MM.1S (cell line): ENCODE measurements around the gene MDFI.

Source experiments
- DNase-seq: peaks from one replicate; pipeline ENCODE4 v3.0.0-alpha.2; 2015
- H2AFZ ChIP-seq: fragments of 300-600 bp; sonication (generic); 2 replicates; pipeline ENCODE4 v1.6.0; 2016; ENCODE audit warnings: antibody characterized with exemption, low read length
- H3F3A ChIP-seq: fragments of 300-600 bp; sonication (generic); 2 replicates; pipeline ENCODE4 v1.6.1; 2016; ENCODE audit warnings: mild to moderate bottlenecking, antibody characterized with exemption, low read length, moderate library complexity, mixed read lengths; ENCODE audit not compliant: insufficient read depth
- H3K27ac ChIP-seq: fragments of 300-600 bp; sonication (generic); 2 replicates; pipeline ENCODE4 v1.5.1; 2016; ENCODE audit warnings: mild to moderate bottlenecking, low read length
- H3K27me3 ChIP-seq: fragments of 300-600 bp; sonication (generic); replicated peaks from 2 replicates; pipeline ENCODE4 v1.6.0; 2016; ENCODE audit warnings: low read length; ENCODE audit not compliant: insufficient read depth
- H3K36me3 ChIP-seq: fragments of 300-600 bp; sonication (generic); replicated peaks from 2 replicates; pipeline ENCODE4 v1.6.1; 2016; ENCODE audit warnings: mild to moderate bottlenecking, low read length, mixed read lengths; ENCODE audit not compliant: insufficient read depth
- H3K4me1 ChIP-seq: fragments of 300-600 bp; sonication (generic); 2 replicates; pipeline ENCODE4 v1.6.1; 2016; ENCODE audit warnings: low read length, mixed read lengths
- H3K4me2 ChIP-seq: fragments of 300-600 bp; sonication (generic); 2 replicates; pipeline ENCODE4 v1.6.0; 2016; ENCODE audit warnings: low read depth, low read length
- H3K4me3 ChIP-seq: fragments of 300-600 bp; sonication (generic); 2 replicates; pipeline ENCODE4 v1.5.1; 2016; ENCODE audit warnings: low read length, mixed read lengths
- H3K79me2 ChIP-seq: fragments of 300-600 bp; sonication (generic); 2 replicates; pipeline ENCODE4 v1.6.1; 2016; ENCODE audit warnings: mixed run types, low read length, mixed read lengths
- H3K9ac ChIP-seq: fragments of 300-600 bp; sonication (generic); 2 replicates; pipeline ENCODE4 v1.6.1; 2016; ENCODE audit warnings: low read length, mixed read lengths
- H3K9me2 ChIP-seq: fragments of 300-600 bp; sonication (generic); replicated peaks from 2 replicates; pipeline ENCODE4 v1.6.1; 2016; ENCODE audit warnings: mild to moderate bottlenecking, low read length, mixed read lengths; ENCODE audit not compliant: insufficient read depth
- H3K9me3 ChIP-seq: fragments of 300-600 bp; sonication (generic); replicated peaks from 2 replicates; pipeline ENCODE4 v1.6.1; 2016; ENCODE audit warnings: mild to moderate bottlenecking, low read length, mixed read lengths; ENCODE audit not compliant: insufficient read depth
- H4K20me1 ChIP-seq: fragments of 300-600 bp; sonication (generic); 2 replicates; pipeline ENCODE4 v1.6.1; 2016; ENCODE audit warnings: mild to moderate bottlenecking, low read length, moderate library complexity, mixed read lengths; ENCODE audit not compliant: insufficient read depth
- CTCF ChIP-seq: fragments of 300-600 bp; sonication (generic); IDR thresholded peaks from 2 replicates; pipeline ENCODE4 v1.5.1; 2016; ENCODE audit warnings: antibody characterized with exemption, low read length, mixed read lengths
- EZH2 ChIP-seq: fragments of 300-600 bp; sonication (generic); optimal IDR thresholded peaks from 2 replicates; pipeline ENCODE3; 2017; ENCODE audit warnings: low read depth, mild to moderate bottlenecking, antibody characterized with exemption, low read length, mixed read lengths
- EZH2phosphoT487 ChIP-seq: fragments of 300-600 bp; sonication (generic); IDR thresholded peaks from 2 replicates; pipeline ENCODE4 v1.6.1; 2018; ENCODE audit warnings: antibody characterized with exemption, low read length

Gene MDFI

GRCh38 chr6:41638002-41638934 is at the start of gene MDFI:
TSS of gene MDFI (plus strand) at chr6:41638468. CDS start at chr6:41638750, 282 bp downstream.
- TF ChIP-seq EZH2 (no peak), EZH2phosphoT487 (no peak), CTCF (no peak)
- Histone ChIP-seq H3K4me2 (no peak within 1 kb of the TSS), H3K27me3 (peaks cover 93% of the 10 kb centered on the region), H4K20me1 (no peaks in the 10 kb centered on the region), H3K36me3 (no peaks in the 10 kb centered on the region), H3K79me2 (no peaks in the 10 kb centered on the region), H3K9ac (no peak within 1 kb of the TSS), H3K9me2 (no peaks in the 10 kb centered on the region), H2AFZ (no peak within 1 kb of the TSS), H3K4me1 (no peaks in the 10 kb centered on the region), H3F3A (no peaks in the 10 kb centered on the region), H3K27ac (no peak within 1 kb of the TSS), H3K4me3 (no peak within 1 kb of the TSS), H3K9me3 (no peaks in the 10 kb centered on the region)
- no peak for DNase-seq

GRCh38 chr6:41589223-41589622 is 49.0 kb upstream of the MDFI start:
- Histone ChIP-seq H3K9ac (no peak overlapping the region), H3K4me2 (no peak overlapping the region), H2AFZ (no peak overlapping the region), H3K79me2 (no peaks in the 10 kb centered on the region), H3K4me1 (no peaks in the 10 kb centered on the region), H4K20me1 (no peaks in the 10 kb centered on the region), H3K27ac (no peak overlapping the region), H3K27me3 (no peaks in the 10 kb centered on the region), H3K4me3 (no peak overlapping the region), H3K36me3 (no peaks in the 10 kb centered on the region), H3K9me2 (no peaks in the 10 kb centered on the region), H3K9me3 (no peaks in the 10 kb centered on the region), H3F3A (no peaks in the 10 kb centered on the region)
- TF ChIP-seq EZH2phosphoT487 (no peak), CTCF (no peak), EZH2 (no peak)
- no peak for DNase-seq

GRCh38 chr6:41589636-41590622 is 48.3 kb upstream of the MDFI start:
- TF ChIP-seq EZH2 (no peak), CTCF (no peak), EZH2phosphoT487 (no peak)
- Histone ChIP-seq H2AFZ (no peak overlapping the region), H3K9me3 (no peaks in the 10 kb centered on the region), H3K27ac (no peak overlapping the region), H3K4me3 (no peak overlapping the region), H3K79me2 (no peaks in the 10 kb centered on the region), H3K9me2 (no peaks in the 10 kb centered on the region), H3K27me3 (no peaks in the 10 kb centered on the region), H3F3A (no peaks in the 10 kb centered on the region), H3K36me3 (no peaks in the 10 kb centered on the region), H4K20me1 (no peaks in the 10 kb centered on the region), H3K4me1 (no peaks in the 10 kb centered on the region), H3K4me2 (no peak overlapping the region), H3K9ac (no peak overlapping the region)
- no peak for DNase-seq
